ENCODE data around the gene JSRP1.

JSRP1 gene

DNA sequence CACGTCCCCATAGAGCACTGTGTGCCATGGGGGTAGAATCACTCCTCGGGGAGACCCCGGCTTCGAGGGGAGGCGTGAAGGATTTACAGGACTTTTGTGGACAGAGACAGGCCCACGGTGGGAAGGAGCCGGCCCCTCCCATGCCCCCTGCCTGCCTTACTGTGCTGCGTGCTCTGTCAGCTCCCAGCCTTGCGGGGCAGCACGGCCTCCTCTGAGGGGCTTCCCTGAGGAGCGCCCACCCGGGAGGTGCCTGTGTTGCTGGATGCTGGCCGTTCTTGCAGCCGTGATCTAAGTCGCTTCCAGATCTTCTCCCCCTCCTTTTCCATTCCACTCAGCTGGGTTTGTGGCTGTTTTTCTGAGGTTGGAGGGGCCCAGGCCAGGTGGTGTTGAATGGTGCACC is 49.2 kb downstream of the JSRP1 start:
- Histone ChIP-seq H3K9me3 (no peaks in the 10 kb centered on the region), H3K4me1 (ENCODE audit: control insufficient read depth in 1 of 2, insufficient read depth in 1 of 2, low read depth in 1 of 2, low read length in 1 of 2) (no peaks in the 10 kb centered on the region), H3K27ac (no peak overlapping the region), H3K36me3 (peaks cover 77% of the 10 kb centered on the region), H3K27me3 (no peaks in the 10 kb centered on the region), H3K4me3 (ENCODE audit: low read depth in 1 of 2, low read length in 1 of 2) (no peak overlapping the region)
- TF ChIP-seq, protein P1, sequence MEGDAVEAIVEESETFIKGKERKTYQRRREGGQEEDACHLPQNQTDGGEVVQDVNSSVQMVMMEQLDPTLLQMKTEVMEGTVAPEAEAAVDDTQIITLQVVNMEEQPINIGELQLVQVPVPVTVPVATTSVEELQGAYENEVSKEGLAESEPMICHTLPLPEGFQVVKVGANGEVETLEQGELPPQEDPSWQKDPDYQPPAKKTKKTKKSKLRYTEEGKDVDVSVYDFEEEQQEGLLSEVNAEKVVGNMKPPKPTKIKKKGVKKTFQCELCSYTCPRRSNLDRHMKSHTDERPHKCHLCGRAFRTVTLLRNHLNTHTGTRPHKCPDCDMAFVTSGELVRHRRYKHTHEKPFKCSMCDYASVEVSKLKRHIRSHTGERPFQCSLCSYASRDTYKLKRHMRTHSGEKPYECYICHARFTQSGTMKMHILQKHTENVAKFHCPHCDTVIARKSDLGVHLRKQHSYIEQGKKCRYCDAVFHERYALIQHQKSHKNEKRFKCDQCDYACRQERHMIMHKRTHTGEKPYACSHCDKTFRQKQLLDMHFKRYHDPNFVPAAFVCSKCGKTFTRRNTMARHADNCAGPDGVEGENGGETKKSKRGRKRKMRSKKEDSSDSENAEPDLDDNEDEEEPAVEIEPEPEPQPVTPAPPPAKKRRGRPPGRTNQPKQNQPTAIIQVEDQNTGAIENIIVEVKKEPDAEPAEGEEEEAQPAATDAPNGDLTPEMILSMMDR (IDR thresholded peaks at IDR 0.05) = no peak

DNA sequence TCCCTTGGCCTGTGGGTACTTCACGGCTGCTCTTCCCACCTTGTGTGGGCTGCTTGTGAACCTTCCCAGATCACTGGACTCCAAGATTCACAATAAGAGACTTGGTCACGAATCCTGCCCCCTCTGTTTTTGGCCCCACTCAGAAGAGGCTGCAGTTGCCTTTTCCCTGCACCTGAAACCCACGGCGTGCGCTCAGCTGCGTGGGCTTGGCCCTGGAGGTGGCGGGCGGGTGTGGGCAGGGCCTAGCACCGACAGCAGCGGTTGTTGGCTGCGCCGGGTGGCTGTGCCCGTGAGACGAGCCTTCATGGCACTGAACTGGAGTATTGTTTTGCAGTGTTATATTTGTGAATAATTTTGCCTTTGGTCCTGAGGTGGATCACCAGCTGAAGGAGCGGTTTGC is 53.9 kb downstream of the JSRP1 start:
- H3K36me3 ChIP-seq = peaks cover 59% of the 10 kb centered on the region
- H3K4me3 ChIP-seq (ENCODE audit: low read depth in 1 of 2, low read length in 1 of 2) = no peak overlapping the region
- TF ChIP-seq, protein P1 (IDR thresholded peaks at IDR 0.05) = no peak

More for the DNA sequence above, 53.9 kb downstream of the JSRP1 start:
- no peak overlapping the region for H3K27ac ChIP-seq
- no peaks in the 10 kb centered on the region for H3K9me3 ChIP-seq
- no peaks in the 10 kb centered on the region for H3K27me3 ChIP-seq
- no peaks in the 10 kb centered on the region for H3K4me1 ChIP-seq (ENCODE audit: control insufficient read depth in 1 of 2, insufficient read depth in 1 of 2, low read depth in 1 of 2, low read length in 1 of 2)

Data from neutrophil (primary cell).